Measurements from ENCODE around the gene POMP.

Gene POMP

GRCh38 chr13:28626266-28626665 lies 32.7 kb upstream of the POMP start:
- H3K27ac ChIP-seq, result no peak overlapping the region
- no peak for TF ChIP-seq CTCF (IDR thresholded peaks at IDR 0.05)
- TF ChIP-seq ZFX (IDR thresholded peaks at IDR 0.05; ENCODE audit: borderline replicate concordance), result no peak

GRCh38 chr13:28628241-28628640 lies 30.7 kb upstream of the POMP start:
- TF ChIP-seq CTCF (IDR thresholded peaks at IDR 0.05), result no peak
- TF ChIP-seq ZFX (IDR thresholded peaks at IDR 0.05; ENCODE audit: borderline replicate concordance), result no peak
- no peak overlapping the region for H3K27ac ChIP-seq

GRCh38 chr13:28630869-28631268 lies 28.1 kb upstream of the POMP start:
- TF ChIP-seq CTCF (IDR thresholded peaks at IDR 0.05) (no peak), ZFX (IDR thresholded peaks at IDR 0.05; ENCODE audit: borderline replicate concordance) (no peak)
- no peak overlapping the region for H3K27ac ChIP-seq

GRCh38 chr13:28631801-28632200 lies 27.1 kb upstream of the POMP start:
- no peak overlapping the region for H3K27ac ChIP-seq
- no peak for TF ChIP-seq CTCF (IDR thresholded peaks at IDR 0.05)
- TF ChIP-seq ZFX (IDR thresholded peaks at IDR 0.05; ENCODE audit: borderline replicate concordance), result no peak

- H3K27ac ChIP-seq, result no peak overlapping the region
- TF ChIP-seq CTCF (IDR thresholded peaks at IDR 0.05) (no peak), ZFX (IDR thresholded peaks at IDR 0.05; ENCODE audit: borderline replicate concordance) (no peak)
Observed at GRCh38 chr13:28636069-28636468, 22.9 kb upstream of the POMP start.

GRCh38 chr13:28636677-28637317 lies 22.1 kb upstream of the POMP start:
- TF ChIP-seq ZFX (IDR thresholded peaks at IDR 0.05; ENCODE audit: borderline replicate concordance), result no peak
- TF ChIP-seq CTCF (IDR thresholded peaks at IDR 0.05), result peak; percentile 75
- no peak overlapping the region for H3K27ac ChIP-seq

GRCh38 chr13:28637714-28638355 lies 21.1 kb upstream of the POMP start:
- H3K27ac ChIP-seq, result no peak overlapping the region
- TF ChIP-seq CTCF (IDR thresholded peaks at IDR 0.05) (no peak), ZFX (IDR thresholded peaks at IDR 0.05; ENCODE audit: borderline replicate concordance) (no peak)

Data from 22Rv1 (cell line).